OCI-LY1 (cell line): ENCODE results near the gene U2AF1L4.

Source experiments
- H2AFZ ChIP-seq: fragments of 200-600 bp; sonication (generic), shearing (Covaris generic); 2 replicates; pipeline ENCODE4 v1.6.0; 2014; ENCODE audit warnings: antibody characterized with exemption, mild to moderate bottlenecking, low read length
- H3F3A ChIP-seq: fragments of 200-600 bp; sonication (generic), shearing (Covaris generic); 2 replicates; pipeline ENCODE4 v1.6.0; 2014; ENCODE audit warnings: mild to moderate bottlenecking, antibody characterized with exemption, low read length, moderate library complexity; ENCODE audit not compliant: insufficient read depth
- H3K27ac ChIP-seq: fragments of 200-600 bp; sonication (generic); 2 replicates; pipeline ENCODE4 v1.5.1; 2014; ENCODE audit warnings: low read length, mixed run types, mild to moderate bottlenecking, low read depth; ENCODE audit not compliant: poor library complexity, severe bottlenecking
- H3K27me3 ChIP-seq: fragments of 200-600 bp; sonication (generic); 2 replicates; pipeline ENCODE4 v1.6.0; 2014; ENCODE audit warnings: antibody characterized with exemption, mild to moderate bottlenecking, low read length, moderate library complexity; ENCODE audit not compliant: insufficient read depth
- H3K36me3 ChIP-seq: fragments of 200-600 bp; sonication (generic); 2 replicates; pipeline ENCODE4 v1.6.1; 2014; ENCODE audit warnings: mild to moderate bottlenecking, antibody characterized with exemption, low read length, moderate library complexity, mixed read lengths; ENCODE audit not compliant: insufficient read depth
- H3K4me1 ChIP-seq: fragments of 200-600 bp; sonication (generic); 2 replicates; pipeline ENCODE4 v1.5.1; 2014; ENCODE audit warnings: mild to moderate bottlenecking, low read length, moderate library complexity; ENCODE audit not compliant: insufficient read depth, severe bottlenecking
- H3K4me2 ChIP-seq: fragments of 200-600 bp; sonication (generic), shearing (Covaris generic); 2 replicates; pipeline ENCODE4 v1.6.1; 2014; ENCODE audit warnings: low read length
- H3K4me3 ChIP-seq: fragments of 200-600 bp; sonication (generic); 2 replicates; pipeline ENCODE4 v1.5.1; 2014; ENCODE audit warnings: low read length, low read depth, mild to moderate bottlenecking, mixed read lengths; ENCODE audit not compliant: poor library complexity, severe bottlenecking
- H3K79me2 ChIP-seq: fragments of 200-600 bp; shearing (Covaris generic); 2 replicates; pipeline ENCODE4 v1.6.1; 2016; ENCODE audit warnings: mixed run types, low read length, mixed read lengths; ENCODE audit not compliant: insufficient read depth
- H3K9ac ChIP-seq: fragments of 200-600 bp; sonication (generic), shearing (Covaris generic); 2 replicates; pipeline ENCODE4 v1.6.1; 2014; ENCODE audit warnings: mild to moderate bottlenecking, low read length, mixed read lengths
- H3K9me2 ChIP-seq: fragments of 200-600 bp; sonication (generic), shearing (Covaris generic); 2 replicates; pipeline ENCODE4 v1.6.1; 2014; ENCODE audit warnings: low read depth, mild to moderate bottlenecking, low read length, mixed read lengths
- H3K9me3 ChIP-seq: fragments of 200-600 bp; shearing (Covaris generic); 2 replicates; pipeline ENCODE4 v1.6.1; 2014; ENCODE audit warnings: low read length, mixed read lengths
- H4K20me1 ChIP-seq: fragments of 200-600 bp; sonication (generic), shearing (Covaris generic); 2 replicates; pipeline ENCODE4 v1.6.0; 2016; ENCODE audit warnings: mild to moderate bottlenecking, low read length; ENCODE audit not compliant: insufficient read depth
- EZH2 ChIP-seq: fragments of 200-600 bp; sonication (generic), shearing (Covaris generic); IDR thresholded peaks from 2 replicates; pipeline ENCODE4 v1.8.0; 2017; ENCODE audit warnings: borderline replicate concordance, mixed run types, mild to moderate bottlenecking, antibody characterized with exemption, low read length, moderate library complexity, mixed read lengths
- TF ChIP-seq, protein P1 (sequence below): fragments of 200-600 bp; sonication (generic), shearing (Covaris generic); IDR thresholded peaks from 2 replicates; pipeline ENCODE4 v1.5.1; 2017; ENCODE audit warnings: mild to moderate bottlenecking, antibody characterized with exemption, low read length, moderate library complexity, mixed read lengths

Gene U2AF1L4

GRCh38 chr19:35779033-35779432 is 33.8 kb upstream of the U2AF1L4 start:
- Histone ChIP-seq H3K9me2 (no peaks in the 10 kb centered on the region), H3K4me1 (peaks cover 19% of the 10 kb centered on the region), H4K20me1 (no peaks in the 10 kb centered on the region), H3K4me3 (no peak overlapping the region), H3K27ac (no peak overlapping the region), H3K27me3 (no peaks in the 10 kb centered on the region), H3K9ac (no peak overlapping the region), H3K36me3 (peaks cover 15% of the 10 kb centered on the region; the same call in 1 of the 2 replicates), H2AFZ (no peak overlapping the region), H3K79me2 (no peaks in the 10 kb centered on the region), H3K4me2 (no peak overlapping the region), H3K9me3 (no peaks in the 10 kb centered on the region), H3F3A (no peaks in the 10 kb centered on the region)
- TF ChIP-seq EZH2: no peak
- TF ChIP-seq, protein P1, sequence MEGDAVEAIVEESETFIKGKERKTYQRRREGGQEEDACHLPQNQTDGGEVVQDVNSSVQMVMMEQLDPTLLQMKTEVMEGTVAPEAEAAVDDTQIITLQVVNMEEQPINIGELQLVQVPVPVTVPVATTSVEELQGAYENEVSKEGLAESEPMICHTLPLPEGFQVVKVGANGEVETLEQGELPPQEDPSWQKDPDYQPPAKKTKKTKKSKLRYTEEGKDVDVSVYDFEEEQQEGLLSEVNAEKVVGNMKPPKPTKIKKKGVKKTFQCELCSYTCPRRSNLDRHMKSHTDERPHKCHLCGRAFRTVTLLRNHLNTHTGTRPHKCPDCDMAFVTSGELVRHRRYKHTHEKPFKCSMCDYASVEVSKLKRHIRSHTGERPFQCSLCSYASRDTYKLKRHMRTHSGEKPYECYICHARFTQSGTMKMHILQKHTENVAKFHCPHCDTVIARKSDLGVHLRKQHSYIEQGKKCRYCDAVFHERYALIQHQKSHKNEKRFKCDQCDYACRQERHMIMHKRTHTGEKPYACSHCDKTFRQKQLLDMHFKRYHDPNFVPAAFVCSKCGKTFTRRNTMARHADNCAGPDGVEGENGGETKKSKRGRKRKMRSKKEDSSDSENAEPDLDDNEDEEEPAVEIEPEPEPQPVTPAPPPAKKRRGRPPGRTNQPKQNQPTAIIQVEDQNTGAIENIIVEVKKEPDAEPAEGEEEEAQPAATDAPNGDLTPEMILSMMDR: no peak

GRCh38 chr19:35777961-35778360 is 32.7 kb upstream of the U2AF1L4 start:
- Histone ChIP-seq H4K20me1 (no peaks in the 10 kb centered on the region), H3K36me3 (peaks cover 14% of the 10 kb centered on the region; the same call in 1 of the 2 replicates), H3K27me3 (no peaks in the 10 kb centered on the region), H3K9me3 (no peaks in the 10 kb centered on the region), H3K4me2 (no peak overlapping the region), H2AFZ (no peak overlapping the region), H3K27ac (no peak overlapping the region), H3K4me3 (no peak overlapping the region), H3K4me1 (peaks cover 19% of the 10 kb centered on the region), H3K9me2 (no peaks in the 10 kb centered on the region), H3K9ac (no peak overlapping the region), H3K79me2 (no peaks in the 10 kb centered on the region), H3F3A (no peaks in the 10 kb centered on the region)
- TF ChIP-seq, protein P1: no peak
- no peak for TF ChIP-seq EZH2

- H2AFZ ChIP-seq: no peak overlapping the region
- H3K4me1 ChIP-seq: peaks cover 19% of the 10 kb centered on the region
- no peaks in the 10 kb centered on the region for H3K27me3 ChIP-seq
- no peak overlapping the region for H3K4me3 ChIP-seq
- no peak for TF ChIP-seq EZH2
- TF ChIP-seq, protein P1: no peak
- H3K79me2 ChIP-seq: no peaks in the 10 kb centered on the region
- no peak overlapping the region for H3K27ac ChIP-seq
- H3K9me2 ChIP-seq: no peaks in the 10 kb centered on the region
- no peaks in the 10 kb centered on the region for H3F3A ChIP-seq
- H3K9me3 ChIP-seq: no peaks in the 10 kb centered on the region
- peaks cover 7% of the 10 kb centered on the region; the same call in 1 of the 2 replicates for H3K36me3 ChIP-seq
- H3K4me2 ChIP-seq: no peak overlapping the region
- H3K9ac ChIP-seq: no peak overlapping the region; the same call in 1 of the 2 replicates
- H4K20me1 ChIP-seq: no peaks in the 10 kb centered on the region
Measured at GRCh38 chr19:35777086-35777841, 32.0 kb upstream of the U2AF1L4 start.
